ENCODE results near the gene CSH1. TPM values are rescaled to one million over a fixed set of nuclear protein-coding genes. Genes with fewer than 3 reads are reported as not detected.

CSH1 gene
- total RNA-seq, 4 donors from 2014 or later: not detected

- no peak for TF ChIP-seq CTCF (IDR thresholded peaks at IDR 0.05)
- TF ChIP-seq POLR2A (IDR thresholded peaks at IDR 0.05): no peak
- 90 to 92% methylated on average over 6 of the region's 6 CpGs for WGBS, 2 donors
- no peak overlapping the region for H3K4me3 ChIP-seq (ENCODE audit: low read depth, poor library complexity, severe bottlenecking)
- no peak for DNase-seq (ENCODE audit: low spot score in 2 of 2)
- intact Hi-C loops (cut with DNase I; ENCODE audit: low total_unique reads): no loop called here
Observed at GRCh38 chr17:63937319-63937718, 40.9 kb upstream of the CSH1 start.

- DNase-seq (ENCODE audit: low spot score in 2 of 2): no peak
- TF ChIP-seq CTCF (IDR thresholded peaks at IDR 0.05): no peak
- TF ChIP-seq POLR2A (IDR thresholded peaks at IDR 0.05): no peak
- intact Hi-C loops (cut with DNase I; ENCODE audit: low total_unique reads): no loop called here
- WGBS, 2 donors: 68 to 73% methylated on average over 21 of the region's 21 CpGs
- no peak overlapping the region for H3K4me3 ChIP-seq (ENCODE audit: low read depth, poor library complexity, severe bottlenecking)
Observed at GRCh38 chr17:63934183-63935112, 38.1 kb upstream of the CSH1 start.

DNA sequence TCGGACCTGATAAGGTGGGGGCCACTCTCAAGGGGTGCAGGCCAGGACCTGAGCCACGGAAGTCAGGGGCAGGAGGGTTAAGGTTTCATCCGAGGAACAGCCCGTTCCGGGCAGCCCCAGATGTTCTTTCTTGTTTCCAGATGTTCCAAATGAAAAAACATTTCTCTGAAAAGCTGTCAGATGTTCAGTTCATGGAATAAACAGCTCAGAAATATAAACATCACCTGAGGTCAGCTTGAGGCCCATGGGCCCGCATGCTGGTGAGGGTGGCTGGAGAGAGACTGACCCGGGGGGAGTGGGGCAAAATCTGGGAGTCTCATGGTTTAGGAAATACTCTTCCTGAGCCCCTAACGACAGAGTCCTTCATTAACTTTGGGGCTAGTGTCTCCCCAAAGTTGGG is 37.2 kb upstream of the CSH1 start:
- intact Hi-C loops (cut with DNase I; ENCODE audit: low total_unique reads): no loop called here
- DNase-seq (ENCODE audit: low spot score in 2 of 2): no peak
- TF ChIP-seq POLR2A (IDR thresholded peaks at IDR 0.05): no peak
- TF ChIP-seq CTCF (IDR thresholded peaks at IDR 0.05): no peak
- no peak overlapping the region for H3K4me3 ChIP-seq (ENCODE audit: low read depth, poor library complexity, severe bottlenecking)
- WGBS, 2 donors: 79 to 95% methylated on average over 8 of the region's 8 CpGs

DNA sequence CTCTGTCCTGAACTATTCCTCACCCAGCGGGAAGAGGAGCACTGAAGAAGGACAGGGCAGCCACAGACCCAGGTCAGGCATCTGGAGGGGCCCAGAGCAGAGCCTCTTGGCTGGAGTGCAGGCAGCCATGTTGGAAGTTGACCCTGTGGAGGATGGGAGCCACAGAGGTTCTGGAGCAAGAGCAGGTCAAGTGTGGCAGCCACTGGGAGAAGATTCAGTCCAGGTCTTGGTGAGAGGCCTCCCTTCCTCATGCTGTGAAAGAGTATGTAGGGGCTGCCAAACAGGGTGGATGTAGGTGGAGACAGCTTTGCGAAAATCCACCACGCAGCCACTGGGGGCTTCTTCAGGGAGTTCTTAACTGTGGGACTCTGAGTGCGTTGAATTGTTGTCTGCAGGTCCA is 36.3 kb upstream of the CSH1 start:
- TF ChIP-seq CTCF (IDR thresholded peaks at IDR 0.05) (no peak), POLR2A (IDR thresholded peaks at IDR 0.05) (no peak)
- 91 to 92% methylated on average over 4 of the region's 4 CpGs for WGBS, 2 donors
- H3K4me3 ChIP-seq (ENCODE audit: low read depth, poor library complexity, severe bottlenecking): no peak overlapping the region
- intact Hi-C loops (cut with DNase I; ENCODE audit: low total_unique reads): no loop called here
- no peak for DNase-seq (ENCODE audit: low spot score in 2 of 2)

- no peak within 1 kb of the TSS for H3K4me3 ChIP-seq (ENCODE audit: low read depth, poor library complexity, severe bottlenecking)
- no peak for DNase-seq (ENCODE audit: low spot score in 2 of 2)
- no peak for TF ChIP-seq POLR2A (IDR thresholded peaks at IDR 0.05)
- no peak for TF ChIP-seq CTCF (IDR thresholded peaks at IDR 0.05)
- intact Hi-C loops (cut with DNase I; ENCODE audit: low total_unique reads): no loop called here
- WGBS, 2 donors: 71 to 76% methylated on average over 6 to 19 of the region's 19 CpGs
Observed at GRCh38 chr17:63931981-63932561, 35.7 kb upstream of the CSH1 start, which contains the start of gene CD79B. TSS of gene CD79B (minus strand) at chr17:63932331. CDS start at chr17:63932261, 70 bp downstream.
